HG03108 (cell line): ENCODE measurements around the gene CETP.
A peak's percentile ranks its signal among the peaks of the same experiment; 100 is the strongest.
"Not testable (repeated sequence)": the region's sequence is repeated elsewhere in the genome, so short reads cannot be mapped to it uniquely, and the experiment has no call there.

Experiments used
- ATAC-seq: cut with Tn5 transposase; IDR thresholded peaks from one replicate; pipeline ENCODE4 v1.9.1; 2021; ENCODE audit warnings: moderate library complexity; ENCODE audit not compliant: unreplicated experiment

The CETP gene

DNA sequence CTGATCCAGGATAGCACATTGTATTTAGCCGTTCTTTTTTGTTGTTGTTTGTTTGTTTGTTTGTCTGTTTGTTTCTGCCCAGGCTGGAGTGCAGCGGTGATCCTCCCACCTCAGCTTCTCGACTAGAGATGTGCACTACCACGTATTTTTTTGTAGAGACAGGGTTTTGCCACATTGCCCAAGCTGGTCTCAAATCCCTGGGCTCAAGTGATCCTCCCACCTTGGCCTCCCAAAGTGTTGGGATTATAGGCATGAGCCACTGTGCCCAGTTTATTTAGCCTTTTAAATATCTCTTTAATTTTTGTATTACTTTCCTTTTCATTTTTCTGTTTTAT is 18.4 kb downstream of the CETP start:
- ATAC-seq, result no peak

DNA sequence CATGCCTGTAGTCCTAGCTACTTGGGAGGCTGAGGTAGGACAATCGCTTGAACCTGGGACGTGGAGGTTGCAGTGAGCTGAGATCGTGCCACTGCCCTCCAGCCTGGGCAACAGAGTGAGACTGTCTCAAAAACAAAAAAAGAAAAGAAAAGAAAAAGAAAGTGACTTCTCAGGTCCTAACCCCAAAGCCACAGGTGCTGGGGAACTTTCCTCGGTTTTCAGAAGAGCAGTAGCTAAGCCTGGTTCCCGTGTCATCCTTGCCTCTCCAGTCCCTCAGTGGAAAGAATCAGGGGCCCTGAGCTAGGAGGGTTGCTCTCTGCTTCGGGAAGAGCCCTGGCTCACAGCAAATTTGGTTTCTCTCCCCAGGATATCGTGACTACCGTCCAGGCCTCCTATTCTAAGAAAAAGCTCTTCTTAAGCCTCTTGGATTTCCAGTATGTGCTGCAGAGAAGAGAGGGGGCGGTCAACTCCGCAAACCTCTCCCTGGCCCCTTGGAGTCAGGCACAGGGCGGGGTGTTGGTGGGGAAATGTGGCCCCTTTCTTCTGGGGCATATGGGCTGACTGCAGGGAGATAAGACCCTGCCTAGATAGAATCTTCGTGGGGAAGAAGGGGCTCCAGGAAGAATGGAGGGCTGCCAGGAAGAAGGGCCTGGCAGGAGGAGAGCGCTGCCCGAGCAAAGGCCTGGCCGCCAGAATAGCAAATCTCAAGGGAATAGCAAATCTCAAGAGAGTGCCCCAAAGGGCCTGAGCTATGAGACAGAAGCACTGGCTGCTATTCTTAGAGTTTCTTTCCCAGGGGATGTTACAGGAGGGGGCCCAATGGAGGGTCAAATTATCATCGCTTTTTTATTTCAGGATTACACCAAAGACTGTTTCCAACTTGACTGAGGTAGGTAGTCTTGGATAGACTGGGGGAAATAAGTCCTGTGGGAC is 19.3 kb downstream of the CETP start:
- no peak for ATAC-seq

DNA sequence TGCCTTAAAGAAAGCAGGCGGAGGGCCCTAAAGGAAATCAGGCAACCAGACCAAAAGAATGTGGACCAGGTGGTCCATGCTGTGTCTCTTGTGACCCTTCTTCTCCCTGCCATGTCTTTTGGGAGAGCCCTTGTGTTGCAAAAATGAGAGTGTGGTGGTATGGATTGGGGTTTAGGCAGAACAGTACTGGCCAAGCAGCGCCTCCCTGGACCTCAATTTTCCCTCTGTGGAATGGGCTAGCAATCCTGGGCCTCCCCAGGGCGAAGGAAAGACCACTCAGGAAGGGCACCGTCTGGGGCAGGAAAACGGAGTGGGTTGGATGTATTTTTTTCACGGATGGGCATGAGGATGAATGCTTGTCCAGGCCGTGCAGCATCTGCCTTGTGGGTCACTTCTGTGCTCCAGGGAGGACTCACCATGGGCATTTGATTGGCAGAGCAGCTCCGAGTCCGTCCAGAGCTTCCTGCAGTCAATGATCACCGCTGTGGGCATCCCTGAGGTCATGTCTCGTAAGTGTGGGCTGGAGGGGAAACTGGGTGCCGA is 20.1 kb downstream of the CETP start:
- ATAC-seq, result no peak

DNA sequence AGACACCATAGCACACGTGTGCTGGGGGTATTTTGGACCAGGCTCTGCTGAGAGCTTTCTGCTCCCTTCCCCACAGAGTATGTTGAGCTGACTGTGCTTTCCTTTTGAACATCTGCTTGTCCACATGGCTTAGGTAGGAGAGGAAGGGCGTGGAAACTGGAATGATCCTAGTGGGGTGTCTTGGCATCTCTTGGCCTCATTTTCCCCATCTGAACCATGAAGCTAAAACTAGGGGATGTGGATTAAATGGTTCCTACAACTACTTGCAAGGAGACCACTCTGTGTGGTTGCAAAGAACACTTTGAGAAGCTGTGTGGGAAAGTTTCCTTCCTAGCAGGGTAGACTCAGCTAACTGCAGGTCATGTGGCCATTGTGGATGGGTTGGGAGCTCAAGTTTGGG is 20.9 kb downstream of the CETP start:
- no peak for ATAC-seq

DNA sequence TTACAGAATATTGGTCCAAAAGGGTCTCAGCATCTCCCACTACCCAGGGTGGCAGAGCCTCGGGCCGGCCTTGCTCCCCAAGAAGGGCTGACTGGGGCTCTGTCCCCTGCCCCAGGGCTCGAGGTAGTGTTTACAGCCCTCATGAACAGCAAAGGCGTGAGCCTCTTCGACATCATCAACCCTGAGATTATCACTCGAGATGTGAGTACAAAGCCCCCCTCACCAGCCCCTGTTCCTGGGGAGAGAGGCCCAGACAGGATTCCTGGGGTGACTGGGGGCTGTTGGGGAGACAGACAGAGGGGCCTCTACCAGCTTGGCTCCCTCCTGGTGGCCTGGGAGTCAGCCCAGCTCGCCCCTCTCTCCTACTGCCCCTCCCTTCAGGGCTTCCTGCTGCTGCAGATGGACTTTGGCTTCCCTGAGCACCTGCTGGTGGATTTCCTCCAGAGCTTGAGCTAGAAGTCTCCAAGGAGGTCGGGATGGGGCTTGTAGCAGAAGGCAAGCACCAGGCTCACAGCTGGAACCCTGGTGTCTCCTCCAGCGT is 21.5 kb downstream of the CETP start:
- ATAC-seq, result no peak

DNA sequence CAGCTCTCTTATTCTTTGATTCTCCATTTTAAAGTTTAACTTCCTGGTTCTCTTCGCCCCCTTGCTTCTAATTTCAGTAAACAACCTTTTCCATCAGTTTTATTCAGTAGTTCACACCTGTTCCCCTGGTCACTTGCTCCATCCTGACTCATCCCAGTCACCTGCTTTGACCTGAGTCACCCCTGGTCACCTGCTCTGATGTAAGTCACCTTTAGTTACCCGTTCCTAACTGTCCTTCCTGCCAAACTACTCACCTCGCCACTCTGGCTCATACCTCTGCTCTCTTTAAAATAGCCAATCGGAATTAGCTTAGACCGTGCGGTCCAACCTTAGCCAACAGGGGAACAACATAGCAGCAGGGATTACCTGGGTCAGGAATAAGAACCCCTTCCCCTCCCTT is 22.9 kb downstream of the CETP start:
- ATAC-seq, result no peak

DNA sequence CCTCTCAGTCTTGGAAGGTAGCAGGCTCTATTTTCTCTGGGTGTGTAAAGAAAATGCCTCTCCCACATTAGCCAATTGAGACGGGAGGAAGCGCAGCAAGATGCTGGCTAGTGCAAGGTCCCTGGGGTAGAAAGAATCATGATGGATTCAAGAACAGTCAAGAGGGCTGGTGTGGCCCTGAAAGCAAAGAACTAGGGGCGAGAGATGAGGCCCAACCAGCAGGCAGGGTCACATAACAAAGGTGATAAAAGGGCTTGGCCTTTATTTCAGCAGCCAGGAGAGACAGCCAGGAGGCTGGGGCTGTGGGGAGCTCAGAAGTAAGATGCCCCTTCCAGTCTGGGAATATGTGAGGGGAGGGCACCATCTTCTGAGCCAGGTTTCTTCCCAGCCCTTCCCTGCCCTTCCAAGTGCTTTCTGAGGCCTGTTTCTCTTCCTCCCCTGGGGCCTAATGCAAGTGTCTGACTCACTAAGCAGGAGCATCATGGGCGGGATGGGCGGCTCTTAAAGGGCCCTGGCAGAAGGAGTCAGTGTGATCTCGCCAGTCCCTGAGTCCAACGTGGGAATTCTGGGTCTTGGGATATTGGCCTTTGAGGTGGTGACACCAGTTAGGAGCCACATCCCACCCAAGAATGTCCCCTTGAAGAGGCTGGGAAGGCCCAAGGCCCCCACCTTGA is 23.7 kb downstream of the CETP start:
- ATAC-seq, result no peak

DNA sequence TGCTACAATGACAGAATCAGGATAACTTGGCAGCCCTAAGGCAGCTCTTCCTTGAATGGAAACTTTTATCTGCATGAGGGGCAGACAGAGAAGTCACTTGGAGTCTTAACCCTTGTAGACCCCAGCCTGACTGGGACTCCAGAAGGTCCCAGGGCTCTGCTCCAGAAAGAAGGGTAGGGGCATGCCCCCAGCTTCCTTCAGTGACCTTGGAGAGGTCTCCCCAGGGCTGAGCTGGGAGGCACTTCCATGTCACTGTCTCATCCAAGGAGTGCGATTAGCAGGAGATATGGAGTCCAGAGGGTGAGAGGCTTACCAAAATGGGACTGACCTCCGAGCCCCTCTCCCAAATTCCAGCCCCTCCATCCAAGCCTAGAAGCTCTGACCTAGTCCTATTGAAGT is 24.2 kb downstream of the CETP start:
- no peak for ATAC-seq

DNA sequence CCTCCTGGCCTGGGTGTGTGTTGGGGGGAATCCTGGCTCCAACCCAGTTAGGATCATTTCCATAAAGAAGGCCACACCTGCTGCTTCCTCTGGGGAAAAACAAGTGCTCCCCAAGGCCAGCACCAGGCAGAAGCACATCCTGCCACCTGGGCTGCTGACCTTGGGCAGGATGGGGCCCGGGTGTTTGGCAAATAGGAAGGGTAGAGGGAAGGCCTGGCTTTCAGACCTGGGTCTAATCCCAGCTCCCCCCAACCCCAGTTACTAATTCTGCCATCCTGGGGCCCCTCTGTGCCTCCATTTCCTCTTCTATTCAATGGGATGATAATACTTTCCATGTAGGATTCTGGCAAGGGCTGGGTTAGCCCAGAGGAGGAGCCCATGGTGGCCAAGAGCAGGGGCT is 24.6 kb downstream of the CETP start:
- no peak for ATAC-seq

DNA sequence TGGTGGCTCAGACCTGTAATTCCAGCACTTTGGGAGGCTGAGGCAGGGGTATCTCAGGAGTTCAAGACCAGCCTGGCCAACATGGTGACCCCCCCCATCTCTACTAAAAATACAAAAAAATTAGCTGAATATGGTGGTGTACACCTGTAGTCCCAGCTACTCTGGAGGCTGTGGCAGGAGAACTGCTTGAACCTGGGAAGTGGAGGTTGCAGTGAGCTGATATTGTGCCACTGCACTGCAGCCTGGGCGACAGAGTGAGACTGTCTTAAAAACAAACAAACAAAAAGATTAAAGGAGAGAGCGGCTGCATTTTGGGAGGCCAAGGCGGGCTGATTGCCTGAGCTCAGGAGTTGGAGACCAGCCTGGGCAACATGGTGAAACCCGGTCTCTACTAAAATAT is 25.2 kb downstream of the CETP start:
- not testable (repeated sequence) for ATAC-seq

DNA sequence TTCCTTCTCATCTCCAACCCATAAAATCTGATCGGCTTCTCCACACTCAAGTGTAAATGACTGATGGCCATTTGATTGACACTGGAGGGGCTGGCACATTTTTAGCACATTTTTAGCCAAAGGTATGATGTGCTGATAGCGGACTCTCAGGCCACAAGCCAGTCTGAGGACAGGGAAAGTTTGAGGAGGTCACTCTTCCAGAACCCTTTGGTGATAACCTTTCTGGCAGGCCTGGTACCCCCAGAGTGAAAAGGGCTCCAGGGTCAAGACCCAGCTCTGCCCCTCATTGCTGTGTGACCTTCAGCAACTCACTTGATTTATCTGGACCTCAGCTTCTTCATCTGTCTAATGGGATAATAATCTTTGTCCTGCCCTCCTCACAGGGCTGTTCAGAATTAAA is 25.9 kb downstream of the CETP start:
- no peak for ATAC-seq

DNA sequence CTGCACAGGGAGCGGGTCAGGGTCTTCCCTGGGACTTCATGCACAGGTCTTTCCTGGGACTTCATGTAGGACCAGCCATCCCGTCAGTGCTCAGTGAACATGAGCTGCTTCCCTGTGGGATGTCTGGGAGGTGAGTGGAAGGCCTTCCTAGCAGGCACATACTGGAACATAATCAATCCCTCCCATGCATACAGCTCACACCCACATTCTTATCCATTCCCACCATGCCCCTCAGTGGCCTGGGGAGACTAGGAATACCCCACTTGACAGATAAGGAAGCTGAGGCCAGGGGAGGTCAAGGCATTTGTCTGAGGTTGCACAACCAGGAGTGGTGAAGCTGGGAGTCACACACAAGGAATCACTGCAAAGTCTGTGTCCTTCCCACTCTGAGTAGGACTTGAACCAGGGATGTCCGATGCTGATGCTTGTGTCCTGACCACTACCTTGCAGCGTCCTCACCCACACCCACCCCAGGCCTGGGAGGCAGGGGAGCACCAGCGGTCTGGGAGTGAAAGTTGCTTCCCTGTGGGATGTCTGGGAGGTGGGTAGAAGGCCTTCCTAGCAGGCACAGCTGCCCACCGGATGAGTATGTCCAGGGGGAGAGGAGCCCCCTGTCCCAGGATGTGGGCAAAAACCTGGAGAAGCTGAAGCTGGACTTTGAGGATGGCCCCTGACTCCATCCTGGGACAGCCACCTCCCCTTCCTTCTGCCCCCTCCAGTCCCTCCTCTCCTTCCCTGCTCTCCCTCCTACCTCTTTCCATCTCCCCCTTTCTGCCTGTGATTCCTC is 26.6 kb downstream of the CETP start:
- no peak for ATAC-seq

DNA sequence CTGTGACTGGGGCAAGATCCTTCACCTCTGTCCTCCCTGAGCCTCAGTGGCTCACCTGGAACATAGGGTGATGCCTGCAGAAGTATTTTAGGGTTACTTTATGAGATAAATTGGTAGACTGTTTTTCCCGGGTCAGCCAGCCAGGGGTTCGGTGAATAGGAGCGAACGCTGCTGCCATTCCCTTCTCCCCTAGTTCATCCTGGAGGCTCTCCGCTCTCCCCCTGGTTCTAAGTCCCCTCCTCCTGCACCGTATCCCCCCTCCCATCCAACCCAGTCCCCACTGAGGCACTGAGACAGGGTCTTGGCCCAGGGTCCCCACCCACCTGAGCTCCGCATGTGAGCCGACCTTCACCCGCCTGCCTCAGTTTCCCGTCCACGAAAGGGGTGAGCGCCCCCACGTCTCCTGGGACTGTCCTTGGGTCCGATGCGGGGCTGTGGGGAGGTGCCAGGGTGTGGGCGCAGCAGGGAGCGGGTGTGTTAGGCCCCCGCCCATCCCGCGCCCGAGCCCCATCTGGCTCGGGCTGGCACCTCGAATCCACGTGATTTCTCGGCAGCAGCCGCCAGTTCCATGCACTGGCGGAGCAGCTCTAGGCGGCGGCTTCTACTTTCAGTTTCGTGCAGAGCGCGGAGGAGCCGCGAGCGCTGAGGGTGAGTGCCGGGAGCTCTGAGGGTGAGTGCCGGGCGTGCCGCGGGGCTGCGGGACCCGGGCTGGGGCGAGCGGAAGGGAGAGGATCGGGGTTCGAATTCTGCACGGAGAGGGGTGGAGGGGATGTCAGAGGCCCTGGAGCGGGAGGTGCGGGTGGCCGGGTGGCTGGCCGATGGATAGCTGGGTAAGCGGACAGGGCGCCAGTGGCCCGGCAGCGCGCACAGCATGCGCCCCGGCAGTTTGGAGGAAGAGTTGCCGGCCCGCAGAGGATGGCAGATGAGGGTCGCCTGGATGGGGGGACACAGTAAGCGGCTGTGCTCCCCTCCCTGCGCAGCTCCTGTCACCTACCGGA is 27.5 kb downstream of the CETP start, which contains the start of gene NLRC5:
TSS of gene NLRC5 (plus strand) at position 610 of the 998 bp plus-strand sequence. CDS start 31,156 bp downstream, outside the sequence.
- ATAC-seq, result peak; percentile 64

DNA sequence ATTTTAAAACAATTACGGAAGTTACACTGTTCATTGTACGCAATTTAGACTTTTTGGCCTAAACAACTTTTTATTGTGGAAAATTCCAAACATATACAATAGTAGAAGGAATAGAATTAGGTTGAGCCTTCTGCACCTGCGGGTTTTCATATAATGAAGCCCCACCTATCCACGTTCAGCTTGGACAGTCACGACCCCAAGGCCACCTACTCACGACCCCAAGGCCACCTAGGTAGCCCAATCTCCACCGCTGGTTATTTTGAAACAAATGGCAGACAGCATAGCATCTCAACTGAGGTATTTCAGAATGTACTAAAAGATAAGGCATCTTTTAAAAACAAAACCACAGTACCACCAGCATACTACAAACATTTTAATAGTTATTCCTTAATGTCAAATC is 28.2 kb downstream of the CETP start:
- no peak for ATAC-seq

DNA sequence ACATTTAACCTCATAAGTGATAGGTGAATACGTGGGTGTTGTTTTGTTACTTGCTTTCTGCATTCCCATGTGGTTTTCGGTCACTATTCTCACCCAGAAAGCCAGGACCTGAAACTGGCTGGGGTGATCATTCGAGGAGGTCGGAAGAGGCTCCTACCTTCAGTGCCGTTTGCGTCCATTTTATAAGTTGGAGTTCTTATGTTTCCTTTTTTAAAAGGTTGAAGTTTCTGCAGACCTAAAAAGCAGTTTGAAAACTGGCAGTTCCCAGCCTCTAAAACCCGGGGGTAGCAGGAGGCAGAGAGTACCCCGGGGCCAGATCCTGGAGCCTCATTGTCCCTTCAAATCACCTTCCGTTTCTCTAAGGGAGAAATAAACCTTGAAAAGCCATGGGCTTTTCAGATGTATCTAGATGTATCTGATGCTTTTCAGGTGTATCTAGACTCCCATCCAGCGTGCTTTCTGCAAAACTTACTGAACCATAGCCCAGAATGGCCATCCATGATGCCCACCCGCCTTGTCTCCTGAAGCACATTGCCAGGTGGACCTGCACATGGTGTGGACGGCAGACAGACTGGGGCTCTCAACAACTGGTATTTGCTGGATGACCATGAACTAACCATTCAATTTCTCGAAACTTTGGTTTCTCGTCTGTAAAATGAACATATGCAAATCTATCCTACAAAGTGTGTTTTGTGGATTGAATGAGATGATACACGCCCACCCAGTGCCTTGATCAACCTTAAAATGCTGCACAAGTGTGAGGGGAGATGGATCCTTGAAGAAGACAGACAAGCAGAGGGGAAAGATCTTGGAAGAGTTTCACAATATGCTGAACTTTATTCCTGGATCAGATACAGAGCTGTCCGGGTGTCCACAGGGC is 28.9 kb downstream of the CETP start:
- no peak for ATAC-seq

DNA sequence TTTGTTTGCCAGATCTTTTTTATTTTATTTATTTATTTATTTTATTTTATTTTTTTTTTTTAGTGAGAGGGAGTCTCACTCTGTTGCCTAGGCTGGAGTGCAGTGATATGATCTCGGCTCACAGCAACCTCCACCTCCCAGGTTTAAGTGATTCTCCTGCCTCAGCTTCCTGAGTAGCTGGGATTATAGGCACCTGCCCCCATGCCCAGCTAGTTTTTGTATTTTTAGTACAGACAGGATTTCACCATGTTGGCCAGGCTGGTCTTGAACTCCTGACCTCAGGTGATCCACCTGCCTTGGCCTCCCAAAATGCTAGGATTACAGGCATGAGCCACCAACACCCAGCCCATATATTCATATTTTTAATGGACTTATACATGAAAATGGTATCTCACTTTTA is 30.7 kb downstream of the CETP start:
- ATAC-seq, result not testable (repeated sequence)

DNA sequence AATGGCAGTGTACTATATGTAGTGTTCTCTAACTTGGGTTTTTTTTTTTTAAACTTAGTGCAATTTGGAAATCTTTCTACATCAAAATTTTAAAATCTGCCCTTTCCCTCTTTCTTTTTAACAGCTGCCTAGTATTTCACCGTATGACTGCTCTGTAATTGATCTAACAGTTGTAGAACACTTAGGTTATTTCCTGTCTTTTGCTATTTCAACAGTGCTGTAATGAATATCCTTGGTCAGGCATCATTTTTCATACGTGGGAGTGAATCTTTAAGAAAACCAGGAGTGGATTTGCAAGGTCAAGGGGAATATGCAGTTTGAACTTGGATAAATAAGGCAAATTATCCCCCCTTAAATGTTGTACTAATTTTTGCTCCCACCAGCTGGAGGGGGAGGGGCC is 31.5 kb downstream of the CETP start:
- ATAC-seq, result no peak

DNA sequence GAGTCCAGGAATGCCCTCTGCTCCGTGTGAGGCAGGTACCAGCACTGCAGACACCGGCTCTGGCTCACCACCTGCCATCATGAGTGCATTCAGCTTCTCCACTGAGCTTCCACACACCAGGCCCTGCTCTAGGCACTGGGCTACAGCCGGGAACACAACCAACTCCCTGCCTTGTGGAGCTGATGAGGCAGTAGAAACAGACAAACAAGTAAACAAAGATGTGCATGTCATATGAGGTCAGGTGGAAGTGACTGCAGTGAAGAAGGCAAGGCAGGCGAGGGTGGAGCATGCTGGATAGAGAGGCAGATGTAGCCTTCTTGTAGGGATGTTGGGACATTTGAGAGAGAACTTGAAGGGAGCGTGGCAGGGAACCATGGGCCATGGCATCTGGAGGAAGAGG is 32.6 kb downstream of the CETP start:
- no peak for ATAC-seq
